Glutamatergic neuron (in vitro differentiated cells): ENCODE data around the gene PPT1. TPM values are rescaled to one million over a fixed set of nuclear protein-coding genes. Genes with fewer than 3 reads are reported as not detected.

Source experiments
- DNase-seq: peaks from one replicate; pipeline ENCODE4 v3.0.0; 2022
- H3K27ac Mint-ChIP-seq: one replicate; pipeline ENCODE4 v1.8.0; 2020; ENCODE audit warnings: mild to moderate bottlenecking, mixed read lengths, inconsistent platforms; ENCODE audit not compliant: unreplicated experiment
- H3K27me3 Mint-ChIP-seq: one replicate; pipeline ENCODE4 v1.8.0; 2020; ENCODE audit warnings: mild to moderate bottlenecking, moderate library complexity, mixed read lengths, inconsistent platforms; ENCODE audit not compliant: unreplicated experiment
- H3K36me3 Mint-ChIP-seq: one replicate; pipeline ENCODE4 v1.8.0; 2020; ENCODE audit warnings: mild to moderate bottlenecking, mixed read lengths, inconsistent platforms; ENCODE audit not compliant: unreplicated experiment
- H3K4me1 Mint-ChIP-seq: one replicate; pipeline ENCODE4 v1.8.0; 2020; ENCODE audit warnings: mild to moderate bottlenecking, low read depth, mixed read lengths, inconsistent platforms; ENCODE audit not compliant: unreplicated experiment
- H3K4me3 Mint-ChIP-seq: one replicate; pipeline ENCODE4 v1.8.0; 2020; ENCODE audit warnings: mild to moderate bottlenecking, mixed read lengths, inconsistent platforms; ENCODE audit not compliant: unreplicated experiment
- H3K9me3 Mint-ChIP-seq: one replicate; pipeline ENCODE4 v1.8.0; 2020; ENCODE audit warnings: mild to moderate bottlenecking, moderate library complexity, mixed read lengths, inconsistent platforms; ENCODE audit not compliant: unreplicated experiment
- total RNA-seq: library from RNA; stranded (reverse); fragmentation: NEBNext Ultra II Directional; extraction: Animal tissue kit (Norgen Biotek cat#: 25700); gene quantifications from one replicate; pipeline ENCODE4 v1.2.1, GENCODE V29; 2021; ENCODE audit not compliant: unreplicated experiment
- TF ChIP-seq, protein P1 (sequence below): fragments of 200-600 bp; sonication (generic); IDR thresholded peaks from one replicate; pipeline ENCODE4 v1.5.0; 2021; ENCODE audit not compliant: partially characterized antibody, unreplicated experiment

The PPT1 gene
- total RNA-seq, 1 donor from 2014 or later: 32.5 TPM

DNA sequence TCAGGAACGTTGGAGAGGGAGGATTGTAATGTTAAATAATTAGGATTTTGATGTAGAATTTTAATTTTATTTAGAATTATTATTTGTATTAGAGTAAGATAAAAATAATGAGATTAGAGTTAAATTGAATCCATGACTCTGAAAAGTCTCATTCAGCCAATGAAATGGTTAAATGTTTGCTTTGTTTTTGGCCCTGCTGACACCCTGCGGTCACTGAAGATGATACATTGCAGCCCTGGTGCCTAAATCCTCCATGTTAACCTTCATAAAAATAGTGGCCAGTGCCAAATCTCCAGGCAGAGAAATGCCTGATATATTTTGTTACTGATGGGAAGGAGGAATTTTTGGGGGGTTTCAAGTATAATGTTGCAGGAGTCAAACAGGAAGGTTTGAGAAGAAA, 36.8 kb upstream of the PPT1 start:
- H3K4me3 Mint-ChIP-seq: no peak overlapping the region
- H3K9me3 Mint-ChIP-seq: no peaks in the 10 kb centered on the region
- no peaks in the 10 kb centered on the region for H3K27me3 Mint-ChIP-seq
- TF ChIP-seq, protein P1, sequence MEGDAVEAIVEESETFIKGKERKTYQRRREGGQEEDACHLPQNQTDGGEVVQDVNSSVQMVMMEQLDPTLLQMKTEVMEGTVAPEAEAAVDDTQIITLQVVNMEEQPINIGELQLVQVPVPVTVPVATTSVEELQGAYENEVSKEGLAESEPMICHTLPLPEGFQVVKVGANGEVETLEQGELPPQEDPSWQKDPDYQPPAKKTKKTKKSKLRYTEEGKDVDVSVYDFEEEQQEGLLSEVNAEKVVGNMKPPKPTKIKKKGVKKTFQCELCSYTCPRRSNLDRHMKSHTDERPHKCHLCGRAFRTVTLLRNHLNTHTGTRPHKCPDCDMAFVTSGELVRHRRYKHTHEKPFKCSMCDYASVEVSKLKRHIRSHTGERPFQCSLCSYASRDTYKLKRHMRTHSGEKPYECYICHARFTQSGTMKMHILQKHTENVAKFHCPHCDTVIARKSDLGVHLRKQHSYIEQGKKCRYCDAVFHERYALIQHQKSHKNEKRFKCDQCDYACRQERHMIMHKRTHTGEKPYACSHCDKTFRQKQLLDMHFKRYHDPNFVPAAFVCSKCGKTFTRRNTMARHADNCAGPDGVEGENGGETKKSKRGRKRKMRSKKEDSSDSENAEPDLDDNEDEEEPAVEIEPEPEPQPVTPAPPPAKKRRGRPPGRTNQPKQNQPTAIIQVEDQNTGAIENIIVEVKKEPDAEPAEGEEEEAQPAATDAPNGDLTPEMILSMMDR: no peak
- H3K36me3 Mint-ChIP-seq: no peaks in the 10 kb centered on the region
- DNase-seq: no peak
- H3K4me1 Mint-ChIP-seq: no peaks in the 10 kb centered on the region
- no peak overlapping the region for H3K27ac Mint-ChIP-seq

DNA sequence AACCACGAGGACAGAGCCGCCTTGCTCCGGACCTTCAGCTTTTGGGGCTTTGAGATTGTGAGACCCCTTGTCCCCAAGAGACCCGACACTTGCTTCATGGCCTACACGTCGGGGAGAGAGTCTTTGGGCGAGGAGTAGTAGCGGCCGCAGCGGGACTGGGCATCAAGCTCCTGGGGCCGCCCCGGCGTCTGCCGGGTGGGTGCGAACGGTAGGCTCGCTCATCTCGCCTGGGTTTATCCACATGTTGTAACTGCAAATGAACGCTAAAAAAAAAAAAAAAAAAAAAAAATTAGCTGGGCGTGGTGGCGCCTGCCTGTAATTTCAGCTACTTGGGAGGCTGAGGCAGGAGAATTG, 36.2 kb upstream of the PPT1 start:
- H3K9me3 Mint-ChIP-seq: no peaks in the 10 kb centered on the region
- H3K27ac Mint-ChIP-seq: no peak overlapping the region
- no peak for DNase-seq
- no peak overlapping the region for H3K4me3 Mint-ChIP-seq
- H3K36me3 Mint-ChIP-seq: no peaks in the 10 kb centered on the region
- no peaks in the 10 kb centered on the region for H3K27me3 Mint-ChIP-seq
- TF ChIP-seq, protein P1: no peak
- no peaks in the 10 kb centered on the region for H3K4me1 Mint-ChIP-seq

DNA sequence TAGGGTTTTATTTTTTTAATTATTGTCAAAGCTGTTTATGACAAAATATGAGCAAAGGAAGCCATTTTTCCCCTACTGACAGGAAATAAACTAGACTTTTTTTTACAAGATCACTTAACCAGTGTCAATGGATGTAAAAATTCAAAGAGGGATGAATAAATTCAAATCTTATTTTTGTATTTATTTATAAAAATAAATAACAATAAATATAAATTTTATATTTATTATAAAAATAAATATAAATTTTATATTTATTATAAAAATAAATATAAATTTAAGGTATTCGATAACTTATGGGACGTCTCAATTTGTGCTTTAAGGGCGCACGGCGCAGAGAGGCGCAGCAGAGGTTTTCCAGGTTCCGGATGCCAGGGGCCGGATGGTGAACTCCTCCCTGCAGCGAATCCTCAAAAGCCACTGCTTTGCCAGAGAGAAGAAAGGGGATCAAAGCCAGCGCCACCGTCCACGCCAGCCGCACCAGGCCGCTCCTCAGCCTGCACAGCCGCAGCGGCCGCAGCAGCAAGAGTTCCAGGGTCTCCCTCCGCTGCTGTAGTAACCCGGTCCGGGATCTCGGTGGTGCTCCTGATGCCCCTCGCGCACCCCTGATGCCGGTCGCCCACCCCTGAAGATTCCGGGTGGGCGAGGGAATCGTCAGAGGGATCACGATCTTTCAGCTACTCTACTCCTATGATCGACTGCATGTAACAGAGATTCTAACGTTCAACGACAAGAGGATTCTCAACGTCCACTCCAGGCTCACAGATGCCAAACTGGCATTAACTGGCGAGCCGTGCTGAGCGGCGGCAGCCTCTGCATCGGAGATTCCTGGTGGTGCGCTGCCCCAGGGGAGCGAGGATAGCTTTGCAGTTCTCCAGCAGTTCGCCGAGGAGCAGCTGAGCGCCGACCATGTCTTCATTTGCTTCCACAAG, 35.6 kb upstream of the PPT1 start:
- no peaks in the 10 kb centered on the region for H3K4me1 Mint-ChIP-seq
- H3K36me3 Mint-ChIP-seq: no peaks in the 10 kb centered on the region
- no peak for DNase-seq
- H3K27ac Mint-ChIP-seq: no peak overlapping the region
- TF ChIP-seq, protein P1: no peak
- no peaks in the 10 kb centered on the region for H3K9me3 Mint-ChIP-seq
- H3K4me3 Mint-ChIP-seq: no peak overlapping the region
- H3K27me3 Mint-ChIP-seq: no peaks in the 10 kb centered on the region

DNA sequence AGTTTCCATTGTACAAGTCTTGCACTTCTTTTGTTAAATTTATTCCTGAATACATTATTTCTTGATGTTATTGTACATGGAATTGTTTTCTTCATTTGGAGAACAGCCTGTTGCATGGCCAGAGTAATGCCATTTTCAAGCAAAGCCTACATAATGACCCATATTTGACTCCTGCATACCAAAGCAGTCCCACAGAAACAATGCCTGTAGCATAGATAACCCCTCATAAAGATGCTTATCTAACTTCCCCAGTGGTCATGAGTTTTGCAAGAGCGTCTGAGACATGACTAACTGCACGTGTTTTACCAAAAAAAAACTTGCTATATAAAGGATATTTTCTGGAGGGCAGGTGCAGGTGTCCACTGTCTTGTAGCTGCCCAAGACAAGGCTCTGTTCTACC, 33.8 kb upstream of the PPT1 start:
- TF ChIP-seq, protein P1: no peak
- DNase-seq: no peak
- no peaks in the 10 kb centered on the region for H3K4me1 Mint-ChIP-seq

DNA sequence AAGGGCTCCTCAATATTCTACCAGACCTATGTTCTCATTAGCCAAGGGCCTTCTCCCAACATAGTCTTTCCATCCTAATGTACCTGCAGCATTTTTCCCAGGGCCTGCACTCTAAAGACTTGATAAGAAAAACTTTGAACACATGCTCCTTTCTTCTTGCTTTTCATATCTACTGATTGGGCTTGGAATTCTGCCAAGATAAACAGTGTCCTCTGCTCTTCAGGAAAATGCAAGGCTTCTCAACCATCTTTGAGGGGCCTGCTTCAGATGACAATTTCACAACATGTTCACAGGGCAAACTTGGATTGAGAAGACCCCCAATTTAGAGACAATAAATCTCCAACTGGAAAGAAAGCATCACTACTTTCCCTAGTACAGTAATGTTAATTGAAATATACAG, 25.8 kb upstream of the PPT1 start:
- TF ChIP-seq, protein P1: no peak
- no peak overlapping the region for H3K27ac Mint-ChIP-seq
- no peaks in the 10 kb centered on the region for H3K36me3 Mint-ChIP-seq
- H3K9me3 Mint-ChIP-seq: no peaks in the 10 kb centered on the region
- no peaks in the 10 kb centered on the region for H3K4me1 Mint-ChIP-seq
- H3K27me3 Mint-ChIP-seq: no peaks in the 10 kb centered on the region
- H3K4me3 Mint-ChIP-seq: no peak overlapping the region
- DNase-seq: no peak

More for the DNA sequence above, 33.8 kb upstream of the PPT1 start:
- H3K4me3 Mint-ChIP-seq: no peak overlapping the region
- no peak overlapping the region for H3K27ac Mint-ChIP-seq
- H3K27me3 Mint-ChIP-seq: no peaks in the 10 kb centered on the region
- H3K36me3 Mint-ChIP-seq: no peaks in the 10 kb centered on the region
- no peaks in the 10 kb centered on the region for H3K9me3 Mint-ChIP-seq
